NCI-H128 (cell line): Measurements from ENCODE around the gene ZFAND3.
A peak's percentile ranks its signal among the peaks of the same experiment; 100 is the strongest.

Source experiments
- DNase-seq: peaks from one replicate; lab custom pipeline; 2025; ENCODE audit not compliant: unreplicated experiment; lab: John Stamatoyannopoulos, UW

ZFAND3 gene

DNA sequence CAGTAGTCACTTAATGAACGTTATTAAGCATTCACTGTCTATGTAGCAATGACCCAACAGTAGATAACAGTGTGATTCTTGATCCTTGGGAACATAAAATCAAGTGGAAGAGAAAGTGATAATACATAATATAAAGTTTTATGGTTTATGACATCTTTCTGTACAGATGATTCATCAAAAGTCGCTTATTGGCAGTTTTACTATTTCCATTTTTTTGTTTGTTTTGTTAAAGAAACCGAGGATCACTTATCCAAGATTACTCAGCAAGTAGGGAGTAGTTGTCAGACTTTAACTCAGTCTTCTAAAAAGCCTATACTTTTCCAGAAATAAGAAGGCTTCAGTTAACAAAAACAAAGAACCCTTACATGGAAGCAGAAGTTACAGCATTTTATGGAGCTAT is 260.8 kb downstream of the ZFAND3 start:
- DNase-seq: no peak

GRCh38 chr6:38080889-38081288 is 261.4 kb downstream of the ZFAND3 start:
- DNase-seq: no peak

- DNase-seq: no peak
These were observed 265.5 kb downstream of the ZFAND3 start for GRCh38 chr6:38085031-38085430.

- no peak for DNase-seq
These were observed 266.8 kb downstream of the ZFAND3 start for GRCh38 chr6:38086346-38086745.

DNA sequence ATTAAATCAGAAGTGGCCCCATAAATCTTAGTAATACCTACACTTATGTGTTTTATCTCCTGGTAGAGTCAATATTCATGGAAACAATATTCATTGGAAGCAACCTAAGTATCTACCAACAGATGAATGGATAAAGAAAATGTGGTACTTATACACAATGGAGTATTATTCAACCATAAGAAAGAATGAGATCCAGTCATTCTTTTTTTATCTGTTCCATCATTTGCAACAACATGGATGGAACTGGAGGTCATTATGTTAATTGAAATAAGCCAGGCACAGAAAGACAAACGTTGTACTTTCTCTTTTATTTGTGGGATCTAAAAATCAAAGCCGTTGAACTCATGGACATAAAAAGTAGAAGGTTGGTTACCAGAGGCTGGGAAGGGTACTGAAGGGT is 268.5 kb downstream of the ZFAND3 start:
- no peak for DNase-seq

DNA sequence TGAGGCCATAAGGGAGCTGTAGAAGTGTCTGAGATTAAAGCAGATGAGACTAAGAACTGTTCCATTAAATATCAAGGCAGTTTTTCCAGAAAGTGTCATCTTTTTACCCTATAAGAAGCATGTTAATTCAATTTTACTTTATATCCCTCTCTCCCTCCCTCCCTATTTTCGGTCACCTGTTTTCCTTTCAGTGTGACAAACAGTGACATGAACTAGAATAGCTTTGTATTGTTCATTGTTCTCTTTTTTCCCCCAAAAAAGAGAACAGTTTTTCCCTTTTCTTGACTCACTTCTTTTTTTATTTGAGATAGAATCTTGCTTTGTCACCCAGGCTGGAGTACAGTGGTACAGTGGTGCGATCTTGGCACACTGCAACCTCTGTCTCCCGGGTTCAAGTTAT is 269.3 kb downstream of the ZFAND3 start:
- no peak for DNase-seq

- no peak for DNase-seq
These were observed 272.1 kb downstream of the ZFAND3 start for GRCh38 chr6:38091613-38092012.

- no peak for DNase-seq
These were observed 272.9 kb downstream of the ZFAND3 start for GRCh38 chr6:38092465-38092864.

DNA sequence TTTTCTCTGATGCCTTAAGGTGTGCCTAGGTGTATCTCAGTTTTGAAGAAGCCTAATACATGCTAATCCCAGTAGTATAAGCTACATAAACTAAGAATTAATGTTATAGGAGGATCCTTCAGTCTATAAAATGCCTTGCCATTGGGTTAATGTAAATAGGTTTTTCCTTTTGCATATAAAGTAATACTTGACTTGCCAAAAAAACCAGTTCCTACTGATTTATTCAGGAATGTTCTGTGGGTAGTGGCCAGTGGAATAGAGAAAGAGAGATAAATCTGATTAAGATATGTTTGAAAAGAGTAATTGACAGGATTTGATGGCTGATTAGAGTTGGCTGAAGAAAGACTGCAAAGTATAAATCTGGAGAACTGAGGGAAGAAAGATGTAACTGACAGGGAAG is 273.4 kb downstream of the ZFAND3 start:
- no peak for DNase-seq

DNA sequence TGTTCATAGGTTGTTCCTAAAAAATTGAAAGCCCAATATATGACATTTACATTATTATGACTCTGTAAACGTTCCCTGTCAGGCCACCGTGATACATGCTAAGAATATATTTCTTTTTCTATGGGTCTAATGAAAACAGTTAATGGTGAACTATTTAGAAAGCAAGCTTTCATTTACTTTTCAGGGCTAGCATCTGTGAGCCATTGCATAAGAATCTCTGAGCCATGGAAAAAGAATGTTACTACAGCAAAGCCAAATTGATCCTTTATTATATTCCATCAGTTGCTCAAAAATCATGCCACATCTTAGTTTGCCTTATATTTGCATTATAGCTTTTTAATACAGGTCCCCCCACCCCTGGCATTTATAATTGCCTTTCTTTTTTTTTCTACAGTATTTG is 275.5 kb downstream of the ZFAND3 start:
- no peak for DNase-seq

DNA sequence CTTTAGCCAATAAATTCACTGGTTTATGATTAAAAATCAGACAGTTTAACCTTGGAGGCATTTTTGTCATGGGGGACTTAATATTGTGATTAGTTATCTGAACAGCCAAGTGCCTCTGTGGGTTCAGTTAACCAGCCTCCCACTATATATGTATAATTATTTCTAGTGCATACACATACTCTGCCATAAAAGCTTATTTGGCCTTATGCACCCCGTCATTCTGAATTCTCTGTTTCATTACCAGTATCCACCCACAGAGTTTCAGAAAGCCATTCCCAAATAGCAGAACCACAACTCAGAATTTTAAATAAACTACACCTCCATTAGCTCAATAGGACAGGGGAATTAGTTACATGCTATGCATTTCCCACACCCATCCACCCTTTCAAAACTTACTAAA is 279.7 kb downstream of the ZFAND3 start:
- no peak for DNase-seq

DNA sequence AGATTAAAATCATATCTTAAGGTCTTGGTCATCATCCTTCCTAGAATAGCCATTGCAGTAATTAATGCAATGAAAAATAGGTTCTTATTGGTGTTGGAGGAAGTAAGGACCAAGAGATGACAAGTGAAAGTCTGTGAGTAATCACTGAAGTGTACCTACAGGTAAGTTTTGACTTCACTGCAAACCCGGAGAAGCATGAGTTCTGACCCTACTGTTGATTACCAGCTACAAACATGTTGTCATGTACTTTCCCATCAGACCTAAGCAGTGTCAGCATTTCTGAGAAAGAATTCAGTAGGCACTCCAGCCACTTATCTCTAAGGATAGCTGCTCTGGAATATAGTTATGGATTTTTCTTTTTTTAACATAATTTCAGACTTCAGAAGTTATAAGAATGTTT is 280.9 kb downstream of the ZFAND3 start:
- no peak for DNase-seq

DNA sequence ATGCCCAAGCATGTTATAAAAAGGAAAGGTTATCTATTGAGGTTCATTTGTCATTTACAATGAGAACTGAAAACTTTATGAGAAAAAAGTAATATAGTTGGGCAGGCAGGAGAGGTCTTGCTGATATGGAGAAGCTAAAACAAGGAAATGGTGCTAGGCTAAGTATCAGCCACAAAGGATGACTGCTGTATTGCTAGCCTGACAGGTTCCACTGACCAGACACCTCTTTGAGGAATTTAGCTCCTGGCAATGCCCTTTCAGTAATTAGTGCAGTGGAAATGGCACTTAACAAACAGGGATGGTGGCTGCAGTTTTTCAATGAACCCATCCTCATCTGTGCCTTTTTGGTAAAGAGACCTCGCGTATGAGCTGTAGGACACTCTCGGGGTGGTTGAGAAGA is 284.4 kb downstream of the ZFAND3 start:
- DNase-seq: no peak

GRCh38 chr6:38105066-38105465 is 285.5 kb downstream of the ZFAND3 start:
- DNase-seq: no peak

DNA sequence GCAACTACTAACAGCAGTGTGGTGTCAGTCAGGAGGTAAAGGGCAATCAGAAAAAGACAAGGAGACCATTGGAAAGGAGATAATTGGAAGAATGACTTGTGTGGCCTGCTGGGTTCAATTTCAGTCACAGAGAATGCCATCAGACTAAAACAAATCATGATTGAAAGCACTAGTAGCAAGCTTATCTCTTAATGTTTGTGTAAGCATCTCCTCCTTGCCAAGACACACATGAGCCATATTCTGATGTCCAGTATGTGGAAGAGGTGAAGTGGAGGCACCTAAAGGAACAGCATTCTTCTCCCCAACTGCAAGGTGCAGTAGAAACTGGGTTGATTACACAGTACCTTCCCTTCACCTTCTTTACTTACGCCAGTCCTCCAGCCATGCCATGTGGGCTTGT is 287.5 kb downstream of the ZFAND3 start:
- no peak for DNase-seq

GRCh38 chr6:38110481-38110971 is 291.0 kb downstream of the ZFAND3 start:
- DNase-seq: peak; percentile 80

DNA sequence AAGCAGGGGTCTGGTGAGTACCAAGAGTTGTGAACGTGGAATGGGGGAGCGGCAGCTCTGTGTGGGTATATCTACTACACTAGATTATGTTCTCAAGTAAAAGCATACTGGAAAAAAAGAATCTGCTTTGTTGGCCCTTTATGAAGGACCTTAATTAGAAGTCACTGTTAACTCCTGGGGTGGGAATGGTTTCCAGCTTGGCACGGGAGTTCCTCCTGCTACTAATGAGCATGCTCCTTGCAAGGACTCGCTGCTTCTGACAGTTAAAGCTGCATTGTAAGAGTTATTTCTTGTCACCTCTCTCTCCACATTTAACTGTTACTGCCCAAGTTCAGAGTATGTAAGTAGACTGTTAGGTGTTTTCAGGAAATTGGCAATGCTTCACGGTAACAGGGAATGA is 292.7 kb downstream of the ZFAND3 start:
- DNase-seq: no peak

DNA sequence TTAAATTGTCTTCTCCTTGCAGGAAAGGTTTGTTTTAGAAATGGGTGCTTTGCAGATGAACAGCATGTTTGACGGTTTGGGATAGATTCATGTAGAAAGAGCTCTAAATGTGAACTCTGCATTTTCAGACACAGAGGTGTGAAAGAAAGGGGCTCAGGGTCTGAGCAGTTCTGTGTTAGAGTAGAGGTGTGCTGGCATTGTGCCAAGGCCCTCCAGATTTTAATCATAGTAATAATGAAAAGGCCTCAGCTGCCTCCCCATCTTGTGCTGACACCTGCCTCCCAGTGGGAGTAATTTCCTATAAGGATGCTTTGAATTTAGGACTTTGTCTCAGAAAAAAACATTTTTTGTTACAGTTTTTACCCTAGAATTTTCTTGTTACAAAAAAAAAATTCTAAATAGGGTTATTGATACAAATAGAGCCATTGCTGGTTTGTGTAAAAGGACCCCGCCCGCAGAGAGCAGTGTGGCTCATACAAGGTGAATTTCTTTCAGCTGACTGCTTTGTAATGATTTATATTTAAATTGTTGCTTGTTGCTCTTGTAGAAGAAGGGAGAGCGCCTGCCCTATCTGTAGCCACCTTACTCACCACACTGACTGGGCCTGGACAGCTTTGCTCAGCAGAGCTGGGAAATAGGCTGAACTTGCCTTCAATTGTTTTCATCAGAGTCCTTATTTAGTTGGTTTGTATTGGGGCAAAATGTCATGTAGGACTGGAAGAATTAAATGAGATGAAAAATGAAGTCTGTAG is 294.5 kb downstream of the ZFAND3 start:
- peak; percentile 28 for DNase-seq

DNA sequence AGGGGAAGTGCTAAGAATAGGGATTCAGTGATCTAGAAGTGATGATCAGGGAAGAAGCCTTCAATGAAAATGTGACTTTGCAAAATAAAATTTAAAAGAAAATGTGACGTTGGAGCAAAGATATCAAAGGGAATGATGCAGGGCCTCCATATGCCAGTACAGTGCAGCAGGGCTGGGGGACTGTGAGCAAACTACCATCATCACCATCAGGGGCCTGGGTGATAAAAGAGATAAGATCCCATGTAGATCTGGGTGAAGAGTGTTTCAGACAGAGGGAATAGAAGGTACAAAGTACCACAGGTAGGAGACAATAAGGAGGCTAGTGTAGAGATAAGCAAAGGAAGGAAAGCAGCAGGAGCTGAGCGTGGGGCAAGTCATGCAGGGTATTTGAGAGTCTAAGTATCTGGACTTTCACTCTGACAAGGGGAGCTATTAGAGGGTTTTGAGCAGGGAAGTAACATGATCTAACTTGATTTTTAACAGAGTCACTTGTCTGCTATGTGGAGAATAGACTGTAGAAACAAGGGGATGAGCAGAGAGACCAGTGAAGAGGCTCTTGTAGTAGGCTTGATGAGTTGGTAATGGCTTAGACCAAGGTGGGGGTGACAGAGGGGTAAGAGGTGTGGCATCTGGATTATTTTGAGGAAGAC is 295.6 kb downstream of the ZFAND3 start:
- DNase-seq: peak; percentile 45

GRCh38 chr6:38115626-38116008 is 296.1 kb downstream of the ZFAND3 start:
- DNase-seq: no peak

GRCh38 chr6:38116248-38116647 is 296.7 kb downstream of the ZFAND3 start:
- no peak for DNase-seq

GRCh38 chr6:38117281-38117680 is 297.8 kb downstream of the ZFAND3 start:
- no peak for DNase-seq
